HEK293 (cell line): ENCODE results near the gene TMEM132A.

ENCODE experiments used
- CTCF ChIA-PET: fragments of 350-600 bp; formaldehyde crosslinking; extraction: SDS; loops from one replicate; lab custom pipeline; 2021; ENCODE audit warnings: antibody characterized with exemption; lab: Yijun Ruan, JAX
- POLR2A ChIA-PET: fragments of 300-600 bp; formaldehyde crosslinking; extraction: SDS; loops from one replicate; lab custom pipeline; 2020; ENCODE audit warnings: antibody characterized with exemption, inconsistent platforms; lab: Yijun Ruan, JAX
- H3K27ac ChIP-seq: fragments of 200-500 bp; sonication (Bioruptor generic); 2 replicates; pipeline ENCODE4 v1.5.1; 2014; ENCODE audit warnings: low read depth, low read length, control low read depth, inconsistent platforms; ENCODE audit errors: extremely low read depth
- H3K36me3 ChIP-seq, 2 experiments: fragments of 200-500 bp in 1 of 2; sonication (Bioruptor generic) in 1 of 2; 1 replicate in 1 of 2; 2 replicates in 1 of 2; pipeline ENCODE4 v1.5.1; 2014 to 2017; ENCODE audit warnings: inconsistent platforms in 2 of 2, low read length in 2 of 2; ENCODE audit not compliant: control insufficient read depth in 2 of 2, insufficient read depth in 1 of 2
- H3K4me1 ChIP-seq: fragments of 200-500 bp; sonication (Bioruptor generic); 2 replicates; pipeline ENCODE4 v1.5.1; 2014; ENCODE audit warnings: mild to moderate bottlenecking, low read length, inconsistent platforms; ENCODE audit not compliant: control insufficient read depth, insufficient read depth
- H3K4me3 ChIP-seq: 2 replicates; pipeline ENCODE4 v1.5.1; 2011; ENCODE audit warnings: low read depth, mild to moderate bottlenecking, control low read depth, low read length, moderate library complexity
- H3K9me3 ChIP-seq: fragments of 200-500 bp; sonication (Bioruptor generic); 2 replicates; pipeline ENCODE4 v1.5.1; 2014; ENCODE audit warnings: low read depth, low read length, inconsistent platforms; ENCODE audit not compliant: control insufficient read depth, insufficient read depth
- INSM2 ChIP-seq: fragments of 450-650 bp; formaldehyde crosslinking; IDR thresholded peaks from 2 replicates; pipeline ENCODE4 v1.5.1; 2016; ENCODE audit warnings: missing biosample characterization, missing genetic modification characterization
- PBX3 ChIP-seq: sonication (generic); formaldehyde crosslinking; IDR thresholded peaks from 2 replicates; pipeline ENCODE4 v1.8.1; 2022; ENCODE audit warnings: mild to moderate bottlenecking, moderate library complexity, missing genetic modification reagents
- PRDM1 ChIP-seq: fragments of 450-650 bp; formaldehyde crosslinking; IDR thresholded peaks from 2 replicates; pipeline ENCODE4; 2016; ENCODE audit warnings: missing biosample characterization, missing genetic modification characterization
- SP2 ChIP-seq: fragments of 450-650 bp; formaldehyde crosslinking; IDR thresholded peaks from 2 replicates; pipeline ENCODE4 v1.5.1; 2016; ENCODE audit warnings: missing biosample characterization, missing genetic modification characterization
- ZBTB11 ChIP-seq: fragments of 450-650 bp; formaldehyde crosslinking; conservative IDR thresholded peaks from 2 replicates; pipeline ENCODE4 v1.5.1; 2016; ENCODE audit warnings: low read depth, missing biosample characterization, missing genetic modification characterization
- ZNF121 ChIP-seq: fragments of 450-650 bp; formaldehyde crosslinking; IDR thresholded peaks from 2 replicates; pipeline ENCODE4 v1.5.1; 2016; ENCODE audit warnings: missing biosample characterization, missing genetic modification characterization
- ZNF155 ChIP-seq: fragments of 450-650 bp; formaldehyde crosslinking; IDR thresholded peaks from 2 replicates; pipeline ENCODE4 v1.5.1; 2016; ENCODE audit warnings: missing biosample characterization, missing genetic modification characterization
- ZNF157 ChIP-seq: fragments of 450-650 bp; formaldehyde crosslinking; IDR thresholded peaks from 2 replicates; pipeline ENCODE4 v1.5.1; 2016; ENCODE audit warnings: missing biosample characterization, missing genetic modification characterization
- ZNF19 ChIP-seq: fragments of 450-650 bp; formaldehyde crosslinking; IDR thresholded peaks from 2 replicates; pipeline ENCODE4; 2016; ENCODE audit warnings: missing biosample characterization, missing genetic modification characterization, low read depth
- ZNF211 ChIP-seq: fragments of 450-650 bp; formaldehyde crosslinking; IDR thresholded peaks from 2 replicates; pipeline ENCODE4 v1.5.1; 2016; ENCODE audit warnings: low read depth, missing biosample characterization, missing genetic modification characterization
- ZNF449 ChIP-seq: fragments of 450-650 bp; formaldehyde crosslinking; IDR thresholded peaks from 2 replicates; pipeline ENCODE4 v1.5.1; 2017; ENCODE audit warnings: missing biosample characterization, mild to moderate bottlenecking, missing genetic modification characterization, moderate library complexity
- ZNF548 ChIP-seq: fragments of 450-650 bp; formaldehyde crosslinking; IDR thresholded peaks from 2 replicates; pipeline ENCODE4 v1.5.1; 2016; ENCODE audit warnings: missing biosample characterization, missing genetic modification characterization
- ZNF555 ChIP-seq: fragments of 450-650 bp; formaldehyde crosslinking; conservative IDR thresholded peaks from 2 replicates; pipeline ENCODE4 v1.5.1; 2017; ENCODE audit warnings: missing biosample characterization, mild to moderate bottlenecking, missing genetic modification characterization, inconsistent platforms
- ZNF677 ChIP-seq: fragments of 450-650 bp; IDR thresholded peaks from 2 replicates; pipeline ENCODE4 v1.5.0; 2018; ENCODE audit warnings: missing biosample characterization, mild to moderate bottlenecking, missing genetic modification characterization, moderate library complexity
- ZSCAN18 ChIP-seq: fragments of 450-650 bp; formaldehyde crosslinking; IDR thresholded peaks from 2 replicates; pipeline ENCODE4 v1.5.1; 2016; ENCODE audit warnings: missing biosample characterization, missing genetic modification characterization

The TMEM132A gene

GRCh38 chr11:60964801-60965200, 40.5 kb downstream of the TMEM132A start:
- TF ChIP-seq ZNF677 (tag by site-specific recombination), result no peak
- no peak for TF ChIP-seq ZSCAN18 (tag by site-specific recombination)
- TF ChIP-seq ZNF211 (tag by site-specific recombination), result no peak
- TF ChIP-seq INSM2 (tag by site-specific recombination), result no peak
- TF ChIP-seq, all 188 proteins: peak for 0
- CTCF ChIA-PET, result interaction anchor here (0.6 kb wide), 1 partner anchor 38 kb away, joined by 3 read pairs; no protein-coding TSS in a partner anchor
- no peaks in the 10 kb centered on the region for H3K9me3 ChIP-seq
- no peaks in the 10 kb centered on the region for H3K4me1 ChIP-seq
- no peaks in the 10 kb centered on the region for H3K36me3 ChIP-seq
- no peak overlapping the region for H3K4me3 ChIP-seq
- no peak overlapping the region for H3K27ac ChIP-seq
- POLR2A ChIA-PET, result no interaction called here

- Histone ChIP-seq H3K4me1 (no peaks in the 10 kb centered on the region), H3K9me3 (no peaks in the 10 kb centered on the region)
- TF ChIP-seq PRDM1 (no peak), ZNF155 (tag by site-specific recombination) (no peak), ZNF157 (tag by site-specific recombination) (no peak), PBX3 (no peak), ZNF121 (tag by site-specific recombination) (no peak), SP2 (no peak), ZBTB11 (tag by site-specific recombination) (no peak), ZNF555 (tag by site-specific recombination) (no peak), ZNF449 (tag by site-specific recombination) (no peak), ZNF548 (tag by site-specific recombination) (no peak), ZNF19 (tag by site-specific recombination) (no peak)
- TF ChIP-seq, all 188 proteins: peak for 0
- CTCF ChIA-PET, result interaction anchor here (0.6 to 2.0 kb wide), 7 partner anchors 27 to 1173 kb away, joined by 3 to 7 read pairs (median 5); partner anchors contain the start of gene TMEM109
- Histone ChIP-seq H3K4me3 (no peak overlapping the region), H3K36me3 (no peaks in the 10 kb centered on the region), H3K27ac (no peak overlapping the region)
- POLR2A ChIA-PET, result no interaction called here
Observed at GRCh38 chr11:60966890-60967289, 42.6 kb downstream of the TMEM132A start.
